HepG2 (cell line): ENCODE results near the gene KRTAP10-9. TPM values are rescaled to one million over a fixed set of nuclear protein-coding genes. Genes with fewer than 3 reads are reported as not detected.

Source experiments
- ATAC-seq: fragments of 200-7000 bp; cut with Tn5 transposase; 3 replicates; pipeline ENCODE4 v1.9.1; 2020; ENCODE audit warnings: mild to moderate bottlenecking, moderate library complexity
- BruUV-seq: library from RNA; stranded (reverse); fragments of 400-500 nt; replicated peaks from 2 replicates; lab custom pipeline; 2021; lab: Mats Ljungman, UMichigan
- CTCF ChIA-PET: fragments of 300-600 bp; formaldehyde crosslinking; extraction: SDS; loops from one replicate; lab custom pipeline; 2021; ENCODE audit warnings: low total read pairs, inconsistent platforms, low intra/inter-chr PET ratio; lab: Yijun Ruan, JAX
- POLR2A ChIA-PET: fragments of 350-600 bp; sonication (Branson Sonifier 250); formaldehyde crosslinking; loops from one replicate; lab custom pipeline; 2020; ENCODE audit warnings: antibody characterized with exemption, inconsistent platforms; lab: Yijun Ruan, JAX
- DNase-seq: peaks from one replicate; pipeline ENCODE4 v3.0.0-alpha.2; 2015; ENCODE audit warnings: low spot score
- FAIRE-seq: peaks from 3 replicates; lab custom pipeline; 2011; peaks lifted over from hg19 to GRCh38; lab: Jason Lieb, UNC
- H2AFZ ChIP-seq: one replicate; pipeline ENCODE4 v1.6.1; 2011; ENCODE audit warnings: low read length, inconsistent platforms
- H3K27ac ChIP-seq: fragments of 300-600 bp; 3 replicates; pipeline ENCODE4 v1.8.0; 2011; ENCODE audit warnings: mixed run types, mild to moderate bottlenecking, mixed read lengths, low read length, inconsistent platforms; ENCODE audit not compliant: insufficient read depth; ENCODE audit errors: extremely low read length
- H3K27me3 ChIP-seq, 2 experiments: fragments of 200-600 bp in 1 of 2; 2 replicates in 1 of 2; 3 replicates in 1 of 2; pipeline versions ENCODE4 v1.6.0 to v1.8.0; 2011; ENCODE audit warnings: low read length in 2 of 2, mild to moderate bottlenecking in 2 of 2, moderate library complexity in 2 of 2, inconsistent platforms in 1 of 2; ENCODE audit not compliant: insufficient read depth in 2 of 2, control insufficient read depth in 1 of 2
- H3K36me3 ChIP-seq, 2 experiments: fragments of 200-600 bp in 1 of 2; replicated peaks in 1 of 2; 2 replicates in 1 of 2; 3 replicates in 1 of 2; pipeline versions ENCODE4 v1.5.1 to v1.8.0; 2011; ENCODE audit warnings: low read length in 2 of 2, inconsistent platforms in 1 of 2; ENCODE audit not compliant: insufficient read depth in 2 of 2, control insufficient read depth in 1 of 2
- H3K4me1 ChIP-seq: 2 replicates; pipeline ENCODE4 v1.5.1; 2012; ENCODE audit warnings: low read length, inconsistent platforms; ENCODE audit not compliant: insufficient read depth
- H3K4me2 ChIP-seq: 2 replicates; pipeline ENCODE4 v1.6.0; 2011; ENCODE audit warnings: low read depth, low read length, inconsistent platforms
- H3K4me3 ChIP-seq, 3 experiments: fragments of 200-600 bp in 1 of 3; sonication (generic), shearing (Covaris generic) in 1 of 3; replicated peaks in 1 of 3; 2 replicates each; pipeline ENCODE4 v1.5.1; 2011 to 2016; ENCODE audit warnings: low read length in 3 of 3, inconsistent platforms in 2 of 3, low read depth in 2 of 3, mild to moderate bottlenecking in 2 of 3, control low read depth in 1 of 3, mixed read lengths in 1 of 3; ENCODE audit not compliant: insufficient read depth in 1 of 3
- H3K79me2 ChIP-seq: one replicate; pipeline ENCODE4 v1.6.1; 2011; ENCODE audit warnings: low read length, inconsistent platforms; ENCODE audit not compliant: insufficient read depth
- H3K9ac ChIP-seq: 2 replicates; pipeline ENCODE4 v1.6.0; 2011; ENCODE audit warnings: mild to moderate bottlenecking, low read depth, low read length, inconsistent platforms; ENCODE audit not compliant: insufficient read depth
- H3K9me3 ChIP-seq: 2 replicates; pipeline ENCODE4 v1.5.1; 2012; ENCODE audit warnings: mild to moderate bottlenecking, low read length
- H4K20me1 ChIP-seq: 2 replicates; pipeline ENCODE4 v1.6.0; 2011; ENCODE audit warnings: inconsistent platforms, mild to moderate bottlenecking, low read length, moderate library complexity; ENCODE audit not compliant: insufficient read depth
- HNRNPUL1 ChIP-seq: fragments of 200-400 bp; formaldehyde crosslinking; IDR thresholded peaks from 2 replicates; pipeline ENCODE4 v1.6.1; 2017; ENCODE audit warnings: low read depth, mild to moderate bottlenecking, low read length, moderate library complexity
- MBD4 ChIP-seq: IDR thresholded peaks from 2 replicates; pipeline ENCODE4 v1.6.1; 2012; ENCODE audit warnings: low read length, inconsistent platforms, borderline replicate concordance
- MIXL1 ChIP-seq: IDR thresholded peaks from 2 replicates; pipeline ENCODE4 v1.6.1; 2016
- SYNCRIP ChIP-seq: fragments of 200-400 bp; formaldehyde crosslinking; IDR thresholded peaks from 2 replicates; pipeline ENCODE4 v1.6.1; 2018; ENCODE audit warnings: mild to moderate bottlenecking, low read depth, low read length; ENCODE audit not compliant: insufficient read depth
- ZFYVE20 ChIP-seq: sonication (generic); formaldehyde crosslinking; IDR thresholded peaks from 2 replicates; pipeline ENCODE4 v1.8.0; 2023; ENCODE audit warnings: low read depth, mild to moderate bottlenecking, moderate library complexity, missing genetic modification reagents, borderline replicate concordance
- ZNF121 ChIP-seq: sonication (generic); formaldehyde crosslinking; IDR thresholded peaks from 2 replicates; pipeline ENCODE4 v1.5.0; 2020; ENCODE audit warnings: mild to moderate bottlenecking, missing genetic modification reagents
- ZNF33A ChIP-seq: sonication (generic); formaldehyde crosslinking; IDR thresholded peaks from 2 replicates; pipeline ENCODE4 v1.5.1; 2020; ENCODE audit warnings: missing genetic modification reagents, mild to moderate bottlenecking, moderate library complexity, borderline replicate concordance
- ZNF781 ChIP-seq: sonication (generic); formaldehyde crosslinking; IDR thresholded peaks from 2 replicates; pipeline ENCODE4 v1.5.1; 2020; ENCODE audit warnings: borderline replicate concordance, mild to moderate bottlenecking, missing genetic modification reagents; ENCODE audit errors: not compliant biosample characterization
- WGBS: methylation state at CpG from one replicate; pipeline ENCODE4 v1.1.6; 2017; ENCODE audit warnings: low lambda C conversion rate; 5-methylcytosine and 5-hydroxymethylcytosine counted together
- in situ Hi-C: cut with HindIII; loops from 2 replicates; pipeline ENCODE4 v1.10.0; 2017; ENCODE audit warnings: low pct_unique_long_range_greater_than_20kb; ENCODE audit not compliant: extremely low pct_ligation_motif_present
- intact Hi-C: fragments of 100-400 bp; cut with micrococcal nuclease; formaldehyde crosslinking; loops from one replicate; pipeline ENCODE4 v1.10.0; 2022; ENCODE audit not compliant: unreplicated experiment
- polyA plus RNA-seq, 8 experiments: library from polyadenylated mRNA; depleted of rRNA in 3 of 8; stranded (reverse) in 7 of 8; unstranded in 1 of 8; fragments of >200 nt; fragmentation: Illumina TruSeq in 4 of 8; extraction: Trizol in 4 of 8; gene quantifications; 2 replicates each; pipeline versions ENCODE4 v1.2.1 to v1.2.3, GENCODE V29; 2011 to 2016; ENCODE audit warnings: low read depth in 4 of 8, missing spikeins in 1 of 8, mixed read lengths in 1 of 8; ENCODE audit not compliant: insufficient read depth in 1 of 8
- total RNA-seq, 5 experiments: library from RNA; depleted of rRNA; stranded (reverse); fragments of >200 nt; fragmentation: Illumina TruSeq; extraction: Trizol; gene quantifications; 2 replicates each; pipeline ENCODE4 v1.2.3, GENCODE V29; 2016; ENCODE audit warnings: low read depth in 1 of 5
- TF ChIP-seq, protein P1 (sequence below): IDR thresholded peaks from 2 replicates; pipeline ENCODE4 v1.6.1; 2016; ENCODE audit warnings: missing compliant biosample characterization, missing genetic modification reagents, borderline replicate concordance
- TF ChIP-seq, protein P2 (sequence below): IDR thresholded peaks from 2 replicates; pipeline ENCODE4 v1.6.1; 2016; ENCODE audit warnings: low read depth
- TF ChIP-seq, protein P3 (sequence below): sonication (generic); formaldehyde crosslinking; IDR thresholded peaks from 2 replicates; pipeline ENCODE4 v1.5.0; 2020; ENCODE audit warnings: missing genetic modification reagents

KRTAP10-9 gene
- total and polyA plus RNA-seq, 2 of the 13 experiments (the other 11 are each of a cell fraction or from before 2014, with no cell fraction given) = not detected

DNA sequence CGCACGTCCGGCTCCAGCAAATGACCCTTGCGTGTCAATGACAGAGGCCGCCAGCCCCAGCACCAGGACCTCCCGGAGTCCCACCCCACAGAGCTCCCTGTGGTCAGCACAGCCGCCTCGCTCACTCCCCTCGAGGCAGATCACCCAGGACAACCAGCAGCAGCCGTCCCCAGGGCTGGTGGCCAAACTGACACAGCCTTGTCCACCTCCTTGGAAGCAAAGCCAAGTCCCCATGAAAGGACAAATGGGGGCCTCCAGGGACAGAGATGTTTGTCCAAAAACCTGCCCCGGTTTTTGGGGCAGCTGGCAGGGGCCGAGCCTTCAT lies 12.4 kb downstream of the KRTAP10-9 start:
- intact Hi-C loops (loop anchor here (10.0 kb wide), 1 partner anchor 56 kb away; the partner anchor contains the start of gene KRTAP10-12), in situ Hi-C loops (no loop called here)
- Histone ChIP-seq H3K79me2 (no peaks in the 10 kb centered on the region), H3K9me3 (peaks cover 10% of the 10 kb centered on the region), H3K4me1 (no peaks in the 10 kb centered on the region), H3K27me3 (peaks cover 1 to 6% of the 10 kb centered on the region in 2 experiments; a peak in 2 of 5 replicates), H3K36me3 (no peaks in the 10 kb centered on the region), H3K4me3 (no peak overlapping the region), H3K27ac (no peak overlapping the region), H3K9ac (no peak overlapping the region), H4K20me1 (no peaks in the 10 kb centered on the region), H2AFZ (no peak overlapping the region), H3K4me2 (no peak overlapping the region)
- ChIA-PET POLR2A (no interaction called here), CTCF (no interaction called here)
- DNase-seq (no peak), ATAC-seq (no peak), FAIRE-seq (no peak)
- TF ChIP-seq MIXL1 (CRISPR knock-in tag) = no peak
- TF ChIP-seq, protein P1, sequence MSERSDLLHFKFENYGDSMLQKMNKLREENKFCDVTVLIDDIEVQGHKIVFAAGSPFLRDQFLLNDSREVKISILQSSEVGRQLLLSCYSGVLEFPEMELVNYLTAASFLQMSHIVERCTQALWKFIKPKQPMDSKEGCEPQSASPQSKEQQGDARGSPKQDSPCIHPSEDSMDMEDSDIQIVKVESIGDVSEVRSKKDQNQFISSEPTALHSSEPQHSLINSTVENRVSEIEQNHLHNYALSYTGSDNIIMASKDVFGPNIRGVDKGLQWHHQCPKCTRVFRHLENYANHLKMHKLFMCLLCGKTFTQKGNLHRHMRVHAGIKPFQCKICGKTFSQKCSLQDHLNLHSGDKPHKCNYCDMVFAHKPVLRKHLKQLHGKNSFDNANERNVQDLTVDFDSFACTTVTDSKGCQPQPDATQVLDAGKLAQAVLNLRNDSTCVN = no peak
- TF ChIP-seq SYNCRIP = no peak
- TF ChIP-seq, protein P2, sequence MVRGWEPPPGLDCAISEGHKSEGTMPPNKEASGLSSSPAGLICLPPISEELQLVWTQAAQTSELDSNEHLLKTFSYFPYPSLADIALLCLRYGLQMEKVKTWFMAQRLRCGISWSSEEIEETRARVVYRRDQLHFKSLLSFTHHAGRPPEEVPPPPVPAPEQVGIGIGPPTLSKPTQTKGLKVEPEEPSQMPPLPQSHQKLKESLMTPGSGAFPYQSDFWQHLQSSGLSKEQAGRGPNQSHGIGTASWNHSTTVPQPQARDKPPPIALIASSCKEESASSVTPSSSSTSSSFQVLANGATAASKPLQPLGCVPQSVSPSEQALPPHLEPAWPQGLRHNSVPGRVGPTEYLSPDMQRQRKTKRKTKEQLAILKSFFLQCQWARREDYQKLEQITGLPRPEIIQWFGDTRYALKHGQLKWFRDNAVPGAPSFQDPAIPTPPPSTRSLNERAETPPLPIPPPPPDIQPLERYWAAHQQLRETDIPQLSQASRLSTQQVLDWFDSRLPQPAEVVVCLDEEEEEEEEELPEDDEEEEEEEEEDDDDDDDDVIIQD = no peak
- no peak for TF ChIP-seq ZNF121 (CRISPR knock-in tag)
- TF ChIP-seq, protein P3, sequence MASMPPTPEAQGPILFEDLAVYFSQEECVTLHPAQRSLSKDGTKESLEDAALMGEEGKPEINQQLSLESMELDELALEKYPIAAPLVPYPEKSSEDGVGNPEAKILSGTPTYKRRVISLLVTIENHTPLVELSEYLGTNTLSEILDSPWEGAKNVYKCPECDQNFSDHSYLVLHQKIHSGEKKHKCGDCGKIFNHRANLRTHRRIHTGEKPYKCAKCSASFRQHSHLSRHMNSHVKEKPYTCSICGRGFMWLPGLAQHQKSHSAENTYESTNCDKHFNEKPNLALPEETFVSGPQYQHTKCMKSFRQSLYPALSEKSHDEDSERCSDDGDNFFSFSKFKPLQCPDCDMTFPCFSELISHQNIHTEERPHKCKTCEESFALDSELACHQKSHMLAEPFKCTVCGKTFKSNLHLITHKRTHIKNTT (CRISPR knock-in tag) = no peak
- TF ChIP-seq ZNF33A (CRISPR knock-in tag) = no peak
- TF ChIP-seq ZFYVE20 (CRISPR knock-in tag) = no peak
- TF ChIP-seq MBD4 = no peak
- TF ChIP-seq HNRNPUL1 = no peak
- no peak for TF ChIP-seq ZNF781 (CRISPR knock-in tag)
- BruUV-seq = no TSS peak
- 45% methylated on average over 7 of the region's 12 CpGs for WGBS
